NCI-H1436 treated with DMSO at 0.1 percent for 48 hours (cell line): ENCODE data around the gene FCMR.
"Not testable (repeated sequence)": the region's sequence is repeated elsewhere in the genome, so short reads cannot be mapped to it uniquely, and the experiment has no call there.

Experiments
- DNase-seq: peaks from one replicate; lab custom pipeline; 2025; lab: John Stamatoyannopoulos, UW

FCMR gene

DNA sequence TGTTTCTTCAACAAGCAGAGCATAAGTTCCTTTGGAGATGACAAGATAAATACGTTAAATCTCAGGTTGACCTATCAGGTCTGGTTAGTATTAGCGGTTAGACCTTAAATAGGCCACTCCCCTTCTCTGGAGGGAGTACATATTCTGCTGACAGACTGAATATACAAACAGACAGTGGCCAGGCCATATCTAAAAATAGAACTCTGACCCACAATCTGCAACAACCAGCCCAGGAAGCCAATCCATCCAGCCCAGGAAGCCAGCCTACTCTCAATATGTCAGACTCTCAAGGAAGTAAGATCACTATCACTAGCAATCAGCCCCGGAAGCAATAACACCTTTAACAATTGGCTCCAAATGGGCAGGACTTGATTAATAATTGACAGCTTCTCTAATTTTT, 49.6 kb downstream of the FCMR start:
- no peak for DNase-seq

GRCh38 chr1:206868264-206868663, 53.5 kb downstream of the FCMR start:
- no peak for DNase-seq

- DNase-seq, result no peak
Observed at GRCh38 chr1:206867716-206868115, 54.0 kb downstream of the FCMR start.

DNA sequence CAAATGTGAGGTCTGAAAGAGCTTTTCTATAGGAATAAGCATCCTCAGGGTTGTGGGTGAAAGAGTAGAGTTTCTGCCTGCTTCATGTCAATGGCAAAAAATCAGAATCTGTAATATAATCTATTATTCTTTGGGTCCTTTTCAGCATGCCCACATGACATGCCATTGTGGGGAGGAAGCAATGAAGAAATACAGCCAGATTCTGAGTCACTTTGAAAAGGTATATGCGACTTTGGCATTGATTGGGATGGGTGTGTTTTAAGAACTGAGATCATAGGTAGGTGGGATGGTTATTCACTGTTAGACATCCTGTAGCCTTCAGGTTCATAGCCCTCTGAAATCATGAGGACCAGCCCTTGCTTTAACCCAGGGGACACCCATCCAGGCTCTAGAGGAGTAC, 54.5 kb downstream of the FCMR start:
- no peak for DNase-seq

GRCh38 chr1:206866062-206866461, 55.7 kb downstream of the FCMR start:
- no peak for DNase-seq

GRCh38 chr1:206864939-206865671, 56.6 kb downstream of the FCMR start, which contains the start of gene IL20:
IL20 (plus strand) TSS chr1:206865623; CDS start chr1:206865853, 230 bp downstream.
- no peak for DNase-seq

DNA sequence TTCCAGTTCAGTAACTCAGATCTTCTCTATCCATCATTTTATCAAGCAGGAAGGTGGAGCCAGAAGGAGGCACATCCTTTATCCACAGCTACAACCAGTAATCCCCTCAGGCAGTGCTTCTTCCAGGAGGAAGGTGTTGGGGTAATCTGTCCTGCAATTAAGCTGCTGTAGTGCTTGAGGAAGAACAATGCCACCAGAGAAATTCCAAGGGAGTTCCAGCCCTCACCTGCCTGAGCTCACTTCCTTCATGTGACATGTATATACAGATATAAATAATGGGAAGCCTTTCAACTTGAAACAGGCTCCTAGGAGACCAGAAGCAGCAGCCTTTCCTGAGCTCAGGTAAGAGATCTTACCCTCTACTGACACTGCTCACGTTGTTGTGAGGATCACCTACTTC, 58.5 kb downstream of the FCMR start:
- DNase-seq, result no peak

DNA sequence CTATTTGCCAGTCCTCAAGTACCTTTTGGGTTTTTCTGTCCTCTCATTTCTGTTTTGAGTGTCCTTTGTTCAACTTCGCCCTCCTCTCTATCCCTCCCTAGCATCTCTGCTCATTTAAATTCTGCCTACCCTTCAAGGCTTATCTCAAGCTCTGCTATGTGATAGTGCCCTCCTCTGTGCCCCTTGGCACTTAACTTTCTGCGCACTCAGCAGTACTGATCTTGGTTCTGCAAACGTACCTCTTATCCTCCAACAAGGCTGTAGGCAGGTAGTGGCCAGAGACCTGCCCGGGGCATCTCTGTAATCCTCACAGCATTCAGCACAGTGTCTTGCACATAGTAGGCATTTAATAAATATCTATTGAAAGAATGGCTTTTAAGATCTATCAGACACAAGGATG, 61.6 kb downstream of the FCMR start:
- DNase-seq, result no peak

GRCh38 chr1:206859082-206859521, 62.6 kb downstream of the FCMR start:
- DNase-seq, result no peak

DNA sequence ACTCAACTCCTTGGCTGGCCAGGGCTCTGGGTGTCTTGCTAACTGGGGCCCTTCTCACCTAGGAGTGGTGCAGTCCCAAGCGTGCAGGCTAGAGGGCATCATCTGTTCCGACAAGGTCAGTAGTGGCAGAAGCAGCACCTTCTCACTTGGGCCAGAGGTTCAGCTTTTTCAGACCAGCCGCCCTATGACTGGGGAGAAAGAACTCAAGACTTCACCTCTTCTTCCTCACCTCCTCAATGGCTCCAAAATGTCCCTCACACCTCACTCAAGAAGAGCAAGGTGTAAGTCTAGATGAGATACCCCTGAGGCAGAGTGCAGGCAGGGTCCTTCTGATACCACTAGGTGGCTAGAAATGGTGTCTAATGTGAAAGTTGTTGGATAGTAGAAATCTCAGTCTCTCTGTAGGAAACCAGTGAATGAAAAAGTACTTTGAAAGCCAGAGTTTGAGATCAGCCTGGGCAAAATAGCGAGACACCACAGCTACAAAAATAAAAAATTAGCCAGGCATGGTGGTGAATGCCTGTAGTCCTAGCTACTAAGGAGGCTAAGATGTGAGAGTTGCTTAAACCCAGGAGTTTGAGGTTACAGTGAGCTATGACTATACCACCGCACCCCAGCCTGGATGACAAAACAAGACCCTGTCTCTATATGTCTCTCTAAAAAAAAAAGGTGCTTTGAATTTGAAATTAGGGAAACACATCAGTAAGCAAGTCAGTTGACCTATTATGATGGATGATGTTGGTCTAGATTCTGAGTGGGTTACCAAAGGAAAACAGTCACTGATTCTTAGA, 64.9 kb downstream of the FCMR start:
- DNase-seq, result no peak

GRCh38 chr1:206855859-206856258, 65.9 kb downstream of the FCMR start:
- DNase-seq, result no peak

GRCh38 chr1:206854401-206855129, 67.2 kb downstream of the FCMR start:
- DNase-seq, result no peak

DNA sequence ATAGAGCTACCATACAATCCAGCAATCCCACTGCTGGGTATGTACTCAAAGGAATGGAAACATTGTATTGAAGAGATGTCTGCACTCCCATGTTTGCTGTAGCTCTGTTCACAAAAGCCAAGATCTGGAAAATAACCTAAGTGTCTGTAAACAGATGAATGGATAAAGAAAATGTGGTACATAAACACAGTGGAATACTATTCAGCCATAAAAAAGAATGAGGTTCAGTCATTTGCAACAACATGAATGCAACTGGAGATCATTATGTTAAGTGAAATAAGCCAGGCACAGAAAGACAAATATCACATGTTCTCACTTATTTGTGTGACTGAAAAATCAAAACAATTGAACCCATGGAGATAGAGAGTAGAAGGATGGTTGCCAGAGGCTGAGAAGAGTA, 68.0 kb downstream of the FCMR start:
- DNase-seq, result not testable (repeated sequence)
